Osteocyte (in vitro differentiated cells): ENCODE results near the gene MAP7D1. TPM values are rescaled to one million over a fixed set of nuclear protein-coding genes. Genes with fewer than 3 reads are reported as not detected.

ENCODE experiments used
- DNase-seq: peaks from one replicate; pipeline ENCODE4 v3.0.0; 2021; ENCODE audit warnings: mixed read lengths; ENCODE audit not compliant: unreplicated experiment; ENCODE audit errors: extremely low spot score
- H3K27ac Mint-ChIP-seq: one replicate; pipeline ENCODE4 v1.8.0; 2021; ENCODE audit warnings: mild to moderate bottlenecking, mixed read lengths; ENCODE audit not compliant: unreplicated experiment
- H3K27me3 Mint-ChIP-seq: one replicate; pipeline ENCODE4 v1.8.0; 2021; ENCODE audit warnings: mixed read lengths; ENCODE audit not compliant: unreplicated experiment
- H3K36me3 Mint-ChIP-seq: one replicate; pipeline ENCODE4 v1.8.0; 2021; ENCODE audit warnings: mixed read lengths; ENCODE audit not compliant: unreplicated experiment
- H3K4me1 Mint-ChIP-seq: one replicate; pipeline ENCODE4 v1.8.0; 2021; ENCODE audit warnings: mixed read lengths; ENCODE audit not compliant: unreplicated experiment
- H3K4me3 Mint-ChIP-seq: one replicate; pipeline ENCODE4 v1.8.0; 2021; ENCODE audit warnings: mild to moderate bottlenecking, moderate library complexity, mixed read lengths; ENCODE audit not compliant: unreplicated experiment
- H3K9me3 Mint-ChIP-seq: one replicate; pipeline ENCODE4 v1.8.0; 2021; ENCODE audit warnings: mixed read lengths; ENCODE audit not compliant: unreplicated experiment
- CTCF ChIP-seq: fragments of 200-600 bp; sonication (generic); IDR thresholded peaks from 2 replicates; pipeline ENCODE4 v1.5.0; 2021; ENCODE audit warnings: antibody characterized with exemption, mild to moderate bottlenecking, moderate library complexity
- total RNA-seq: library from RNA; stranded (reverse); gene quantifications from 2 replicates; pipeline ENCODE4 v1.2.1, GENCODE V29; 2021

The MAP7D1 gene
- total RNA-seq, 1 donor from 2014 or later: 157 TPM

DNA sequence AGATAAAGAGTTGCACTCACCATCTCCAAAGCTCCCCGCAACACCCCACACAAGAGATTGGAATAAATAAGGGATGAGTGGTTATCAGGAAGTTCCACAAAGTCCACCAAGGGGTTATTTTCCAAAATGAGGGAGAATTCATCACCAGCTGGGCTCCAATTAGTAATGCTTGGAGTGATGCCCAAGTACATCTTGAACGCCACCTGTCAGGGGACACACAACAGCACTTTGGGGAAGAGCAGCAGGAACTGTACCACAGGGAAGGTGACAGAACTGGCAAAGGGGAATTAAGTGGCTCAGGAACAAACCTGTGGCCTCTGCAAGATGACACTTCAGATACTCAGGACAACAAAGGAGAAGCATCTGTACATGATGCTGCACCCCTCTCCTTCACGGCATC, 18.2 kb upstream of the MAP7D1 start:
- Mint-ChIP-seq H3K4me1 (peaks cover 22% of the 10 kb centered on the region), H3K36me3 (peaks cover 18% of the 10 kb centered on the region), H3K27me3 (no peaks in the 10 kb centered on the region), H3K9me3 (no peaks in the 10 kb centered on the region), H3K27ac (no peak overlapping the region), H3K4me3 (no peak overlapping the region)
- DNase-seq: no peak
- TF ChIP-seq CTCF: no peak

DNA sequence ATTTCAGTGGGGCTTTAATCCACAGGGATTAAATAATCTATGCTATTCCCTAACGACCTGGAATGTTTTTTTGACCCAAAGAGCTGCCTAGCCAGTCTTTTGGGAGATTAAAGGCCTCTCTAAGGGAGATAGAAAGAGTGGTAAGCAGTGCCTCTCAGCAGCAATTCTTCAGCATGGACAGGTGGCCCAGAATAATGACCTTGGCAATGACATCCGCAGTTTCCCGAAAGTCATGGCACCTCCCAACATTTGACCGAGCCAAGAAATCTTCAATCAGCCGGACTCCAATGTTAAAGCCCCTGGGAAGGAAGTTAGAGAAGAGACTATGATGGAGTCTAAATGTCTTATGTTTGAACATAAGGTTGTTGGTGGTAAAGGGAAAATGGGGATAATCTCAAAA, 16.4 kb upstream of the MAP7D1 start:
- DNase-seq: no peak
- no peak overlapping the region for H3K4me3 Mint-ChIP-seq
- peak overlapping the region; percentile 28 for H3K27ac Mint-ChIP-seq
- no peaks in the 10 kb centered on the region for H3K9me3 Mint-ChIP-seq
- TF ChIP-seq CTCF: no peak
- peaks cover 18% of the 10 kb centered on the region for H3K36me3 Mint-ChIP-seq
- H3K27me3 Mint-ChIP-seq: no peaks in the 10 kb centered on the region
- peaks cover 14% of the 10 kb centered on the region for H3K4me1 Mint-ChIP-seq

DNA sequence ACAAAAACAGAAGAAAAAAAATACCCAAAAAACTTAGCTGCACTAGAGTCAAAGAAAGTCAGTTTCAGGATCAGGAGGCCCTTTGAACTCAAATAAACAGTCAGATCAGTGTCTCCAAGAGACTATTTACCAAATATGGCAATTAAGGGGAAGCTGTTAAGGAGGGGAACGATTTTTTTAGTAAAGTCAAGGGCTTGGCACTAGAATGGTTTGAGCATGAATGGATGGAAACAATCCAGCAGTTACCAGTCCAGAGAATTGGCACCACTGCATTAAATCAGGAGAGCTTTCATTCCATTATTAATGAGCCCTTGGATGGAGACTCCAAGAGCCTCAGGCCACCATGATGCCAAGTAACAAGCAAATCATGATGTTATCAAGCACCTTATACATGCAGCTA, 13.8 kb upstream of the MAP7D1 start:
- DNase-seq: no peak
- no peaks in the 10 kb centered on the region for H3K27me3 Mint-ChIP-seq
- H3K9me3 Mint-ChIP-seq: no peaks in the 10 kb centered on the region
- no peak for TF ChIP-seq CTCF
- H3K4me3 Mint-ChIP-seq: no peak overlapping the region
- peaks cover 8% of the 10 kb centered on the region for H3K4me1 Mint-ChIP-seq
- peak overlapping the region; percentile 29 for H3K27ac Mint-ChIP-seq
- H3K36me3 Mint-ChIP-seq: peaks cover 18% of the 10 kb centered on the region

DNA sequence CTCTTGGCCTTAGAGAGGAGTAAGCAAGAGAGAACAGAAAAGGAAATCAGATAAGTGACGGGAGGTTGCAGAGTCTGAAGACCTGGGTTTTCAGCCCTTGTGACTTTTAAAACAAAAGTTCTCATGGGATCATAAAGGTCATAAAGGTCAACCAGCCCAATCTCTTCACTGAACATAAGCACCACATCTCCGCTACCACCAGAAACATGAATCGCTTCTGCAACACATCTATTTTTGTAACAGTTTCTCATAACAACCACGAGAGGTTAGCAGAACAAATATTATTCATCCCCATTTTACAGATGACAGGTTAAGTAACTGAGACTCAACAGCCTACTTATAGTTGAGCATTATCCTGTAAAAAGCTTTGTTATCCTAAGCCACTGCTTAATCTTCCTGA, 12.5 kb upstream of the MAP7D1 start:
- no peaks in the 10 kb centered on the region for H3K9me3 Mint-ChIP-seq
- H3K4me3 Mint-ChIP-seq: no peak overlapping the region
- no peak for TF ChIP-seq CTCF

GRCh38 chr1:36144413-36144812, 11.5 kb upstream of the MAP7D1 start:
- Mint-ChIP-seq H3K27me3 (no peaks in the 10 kb centered on the region), H3K4me1 (peaks cover 16% of the 10 kb centered on the region), H3K4me3 (no peak overlapping the region), H3K36me3 (peaks cover 8% of the 10 kb centered on the region), H3K9me3 (no peaks in the 10 kb centered on the region), H3K27ac (no peak overlapping the region)
- TF ChIP-seq CTCF: no peak
- DNase-seq: no peak

More for the DNA sequence above, 12.5 kb upstream of the MAP7D1 start:
- no peak overlapping the region for H3K27ac Mint-ChIP-seq
- peaks cover 10% of the 10 kb centered on the region for H3K36me3 Mint-ChIP-seq
- H3K4me1 Mint-ChIP-seq: peaks cover 16% of the 10 kb centered on the region
- no peak for DNase-seq
- no peaks in the 10 kb centered on the region for H3K27me3 Mint-ChIP-seq
